Islet of Langerhans (tissue), 1 donor: ENCODE results near the gene FGG.
"Not testable (repeated sequence)": the region's sequence is repeated elsewhere in the genome, so short reads cannot be mapped to it uniquely, and the experiment has no call there.

Experiments used
- FAIRE-seq: peaks from one replicate; lab custom pipeline; 2011; peaks lifted over from hg19 to GRCh38; lab: Jason Lieb, UNC

The FGG gene

DNA sequence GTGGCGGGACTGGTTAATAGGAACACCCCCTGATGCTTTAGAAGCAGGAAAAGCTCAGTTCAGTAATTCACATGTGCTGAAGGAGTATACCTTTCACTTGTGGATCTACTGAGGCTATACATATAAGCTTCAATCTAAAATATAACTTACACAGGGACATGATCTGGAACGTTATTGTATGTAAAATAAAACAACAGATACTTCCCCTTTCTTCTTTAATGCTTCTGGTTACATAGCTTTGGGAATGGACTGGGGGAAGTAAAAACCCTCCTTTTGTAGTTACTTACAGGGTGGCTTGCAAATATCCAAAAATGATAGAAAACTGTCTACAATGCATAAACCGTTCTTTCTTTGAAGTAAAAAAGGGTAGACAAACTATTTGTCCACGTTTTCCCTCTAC is 1.9 kb downstream of the FGG start:
- FAIRE-seq, result no peak

DNA sequence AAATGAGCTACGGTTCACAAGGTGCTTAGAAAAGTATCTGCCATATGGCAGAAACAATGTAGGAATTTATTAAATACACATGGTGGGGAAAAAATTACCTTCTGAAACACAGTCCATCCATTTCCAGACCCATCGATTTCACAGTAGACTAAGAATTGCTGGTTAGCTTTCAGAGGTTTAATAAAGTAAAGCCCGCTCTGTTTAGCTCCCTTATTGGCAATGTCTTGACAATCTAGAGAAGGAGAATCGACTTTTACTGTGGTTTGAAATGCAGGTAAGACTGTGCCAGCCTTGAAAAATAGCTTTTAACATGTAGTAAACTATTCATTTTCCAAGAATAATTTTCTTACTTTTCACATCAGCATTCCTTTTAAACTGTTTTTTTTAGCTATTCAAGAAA is 2.9 kb downstream of the FGG start:
- no peak for FAIRE-seq

DNA sequence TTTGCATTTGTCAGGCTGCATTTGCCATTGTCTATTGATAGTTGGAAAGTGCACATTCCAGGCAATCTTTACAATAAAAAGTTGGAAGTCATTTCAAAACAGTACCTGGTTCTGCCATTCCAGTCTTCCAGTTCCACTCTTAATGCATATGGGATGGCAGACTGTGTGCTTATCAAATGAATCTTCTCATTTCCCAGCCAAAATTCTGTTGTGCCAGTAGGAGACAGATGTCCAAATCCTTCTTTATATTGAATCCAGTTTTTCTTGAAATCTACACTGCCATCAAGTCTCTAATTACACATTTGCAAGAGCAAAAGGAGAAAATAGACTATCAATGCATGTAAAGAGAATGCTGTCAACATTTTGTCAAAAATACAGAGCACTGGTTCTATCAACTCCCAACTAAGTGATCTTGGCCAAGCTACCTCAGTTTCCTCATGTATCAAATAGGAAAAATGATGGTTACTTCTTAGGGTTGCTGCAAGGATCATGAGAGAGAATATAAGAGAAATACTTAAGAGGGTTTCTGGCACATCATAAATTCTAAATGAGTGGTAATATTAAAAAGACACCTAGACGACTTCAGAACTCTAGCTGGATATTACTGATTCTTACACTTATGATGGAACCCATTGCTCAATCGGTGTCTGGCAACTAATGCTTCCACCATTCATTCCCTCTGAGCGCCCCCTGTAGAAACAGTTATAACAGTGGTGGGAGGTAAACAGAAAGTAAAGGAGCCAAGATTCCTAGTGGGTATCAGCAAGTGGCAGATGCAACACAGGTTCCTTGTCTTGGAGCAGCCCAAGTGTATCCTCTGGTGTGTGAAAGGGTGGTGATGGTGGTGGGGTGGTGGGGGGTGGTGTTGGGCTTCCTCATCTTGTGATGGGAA is 3.8 kb downstream of the FGG start:
- no peak for FAIRE-seq

DNA sequence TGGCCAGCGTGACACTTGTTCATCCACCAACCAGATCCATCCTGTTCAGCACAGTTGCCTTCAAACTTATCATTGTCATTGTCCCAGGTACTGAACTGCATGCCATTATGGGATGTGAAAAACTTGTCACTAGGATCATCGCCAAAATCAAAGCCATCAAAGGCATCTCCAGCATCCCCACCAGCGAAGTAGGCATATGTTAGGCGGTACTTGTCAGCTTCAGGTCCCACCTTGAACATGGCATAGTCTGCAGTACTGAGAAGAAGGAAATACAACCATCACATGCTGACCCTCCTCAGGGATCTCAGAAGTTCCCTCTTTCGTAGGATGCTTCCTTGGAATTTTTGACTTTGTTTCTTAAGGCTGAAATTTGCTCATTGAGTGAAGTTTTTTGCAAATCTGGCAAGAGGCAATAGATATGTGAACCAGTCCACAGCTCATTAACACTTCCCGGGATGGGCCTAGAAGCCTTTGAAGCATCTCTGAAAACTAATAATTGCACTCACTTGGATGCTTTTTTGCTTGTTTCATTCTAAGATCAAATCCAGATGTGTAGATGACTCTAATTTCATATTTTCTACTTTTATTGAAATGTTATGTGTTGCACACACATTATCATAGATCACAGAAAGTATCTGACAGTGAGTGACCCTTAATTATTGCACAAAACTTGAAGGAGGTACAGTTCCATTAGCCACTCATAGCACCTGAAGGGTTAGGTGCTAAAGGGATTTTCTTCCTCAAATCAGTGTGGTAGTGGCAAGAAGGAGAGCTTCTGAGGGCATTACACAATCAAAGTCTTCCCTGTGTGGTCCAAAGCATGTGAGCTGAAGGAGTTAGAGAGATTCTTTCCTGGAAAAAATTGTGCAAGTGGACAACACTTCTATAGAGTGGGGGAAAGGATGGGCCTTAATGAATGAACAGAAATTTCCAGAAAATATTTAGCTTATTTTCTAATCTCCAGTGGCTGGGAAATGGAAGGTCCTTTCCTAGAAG is 5.4 kb downstream of the FGG start:
- no peak for FAIRE-seq

DNA sequence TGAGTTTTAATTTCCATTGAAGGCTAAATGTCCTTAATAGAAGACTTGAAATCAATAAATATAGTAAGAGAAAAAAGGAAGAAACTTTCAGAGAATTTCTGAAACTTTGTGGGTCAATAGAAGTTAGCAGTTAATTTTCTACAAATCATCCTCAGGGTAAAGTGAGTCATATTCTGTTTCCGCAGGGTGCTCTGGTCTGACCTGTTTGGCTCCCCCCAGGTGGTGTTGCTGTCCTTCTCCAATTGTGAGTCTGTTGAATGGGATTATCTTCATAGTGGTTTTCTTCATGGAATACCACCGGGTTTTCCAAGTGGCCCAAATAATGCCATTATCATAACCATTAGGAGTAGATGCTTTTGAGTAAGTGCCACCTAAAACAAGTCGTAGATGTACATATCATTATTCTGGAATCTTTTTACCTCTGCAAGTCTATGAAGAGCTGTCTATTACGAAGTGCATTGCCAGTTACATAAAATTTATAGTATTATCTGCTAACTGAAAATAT is 7.7 kb downstream of the FGG start:
- no peak for FAIRE-seq

DNA sequence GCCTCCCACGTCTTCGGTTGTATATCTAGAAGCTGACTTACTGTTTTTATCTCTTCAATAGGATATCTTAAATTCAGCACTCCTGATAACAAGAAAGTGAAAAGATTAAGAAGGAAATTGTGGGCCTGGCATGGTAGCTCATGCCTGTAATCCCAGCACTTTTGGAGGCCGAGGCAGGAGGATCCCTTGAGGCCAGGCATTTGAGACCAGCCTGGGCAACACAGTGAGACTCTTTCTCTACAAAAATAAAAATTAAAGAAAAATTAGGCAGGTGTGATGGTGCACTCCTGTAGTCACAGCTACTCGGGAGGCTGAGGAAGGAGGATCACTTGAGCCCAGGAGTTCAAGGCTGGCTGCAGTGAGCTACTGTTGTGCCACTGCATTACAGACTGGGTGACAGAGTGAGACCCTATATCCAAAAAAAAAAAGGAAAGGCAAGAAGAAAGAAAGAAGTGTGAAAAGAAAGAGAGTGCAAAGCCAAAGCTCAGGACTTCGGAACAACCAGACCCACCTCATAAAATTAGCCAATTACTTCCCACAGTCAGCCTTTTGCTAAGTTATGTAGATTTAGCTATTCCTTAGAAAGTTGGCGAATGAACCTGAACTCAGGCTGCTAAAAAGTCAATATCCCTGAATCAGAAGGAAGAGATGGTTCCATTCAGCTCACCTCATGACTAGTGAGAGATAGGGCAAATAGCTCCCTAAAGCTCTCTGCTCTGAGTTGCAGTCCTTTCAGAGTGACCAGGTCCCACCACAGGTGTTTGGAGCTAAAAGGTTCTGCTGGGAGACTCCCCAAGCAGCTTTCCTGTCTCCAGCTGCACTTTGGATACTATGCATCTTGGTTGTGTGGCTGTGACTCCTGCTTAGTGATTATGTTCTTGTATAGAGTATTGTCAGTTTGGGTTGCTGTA is 9.2 kb downstream of the FGG start:
- FAIRE-seq, result no peak

DNA sequence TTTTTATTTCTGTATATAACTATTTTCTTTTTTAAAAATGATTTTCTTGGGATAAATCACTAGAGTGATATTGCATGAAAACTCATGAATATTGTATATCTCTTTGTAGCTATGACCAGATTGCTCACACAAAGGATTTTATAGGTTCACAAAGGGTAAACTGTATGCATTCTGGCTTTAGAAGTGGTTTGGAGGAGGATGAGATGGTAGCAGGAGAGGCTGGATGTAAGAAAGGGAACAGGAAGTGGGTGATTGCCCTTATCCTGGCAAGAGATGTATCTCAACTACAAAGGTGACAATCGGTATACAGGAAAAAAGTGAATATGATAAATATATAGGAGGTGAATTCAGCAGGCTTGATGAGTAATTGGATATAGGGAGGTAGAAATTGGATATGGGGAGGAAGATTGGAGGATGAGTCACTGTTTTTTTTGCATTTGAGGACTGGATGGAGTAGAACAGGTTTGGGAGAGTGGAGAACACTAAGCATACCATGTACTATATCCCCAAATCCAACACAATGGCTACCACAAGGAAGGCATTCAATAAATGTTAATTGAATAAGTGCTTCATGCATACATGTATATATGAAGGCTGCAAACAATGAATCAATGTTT is 9.9 kb downstream of the FGG start:
- FAIRE-seq, result no peak

DNA sequence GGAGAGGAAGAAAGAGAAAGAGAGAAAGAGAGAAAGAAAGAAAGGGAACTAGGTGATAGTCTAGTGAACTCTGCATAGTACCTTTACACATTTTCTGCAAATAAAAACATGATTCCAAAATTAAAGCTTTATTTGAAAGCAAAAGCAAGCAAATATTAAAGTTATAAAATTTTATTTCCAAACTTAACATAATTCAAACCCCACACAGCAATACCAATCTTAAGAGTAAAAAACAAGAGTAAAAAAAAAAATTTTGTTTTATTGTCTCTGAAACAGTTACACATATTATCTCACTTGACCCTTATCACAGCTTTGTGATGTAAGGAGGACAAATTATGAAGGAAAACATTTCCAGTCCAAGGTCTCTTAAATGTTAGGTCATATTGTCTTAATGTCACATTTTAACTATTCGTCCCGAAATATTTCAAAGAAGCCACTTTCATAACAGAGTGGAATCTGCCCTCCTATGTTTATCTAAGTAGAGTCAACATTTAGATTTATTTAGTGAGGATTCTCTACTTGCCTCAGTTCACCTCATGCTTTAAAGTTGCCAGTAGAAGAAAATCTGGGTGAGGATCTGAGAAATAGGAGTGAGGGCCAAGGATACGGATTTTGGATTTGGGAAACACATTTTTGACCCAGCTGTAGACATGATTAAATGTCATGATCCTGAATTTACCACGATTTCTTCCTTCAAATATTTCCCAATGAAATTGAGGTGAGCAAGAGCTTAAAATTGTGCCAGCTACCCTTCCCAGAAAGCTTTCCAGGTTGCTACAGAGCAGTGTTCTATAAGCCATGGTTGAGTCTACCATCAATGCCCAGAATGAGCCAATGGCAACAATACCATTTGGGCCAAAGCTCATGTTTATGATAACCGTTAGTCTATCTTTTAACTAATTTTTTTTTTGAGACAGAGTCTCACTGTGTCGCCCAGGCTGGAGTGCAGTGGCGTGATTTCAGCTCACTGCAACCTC is 14.4 kb downstream of the FGG start:
- no peak for FAIRE-seq

DNA sequence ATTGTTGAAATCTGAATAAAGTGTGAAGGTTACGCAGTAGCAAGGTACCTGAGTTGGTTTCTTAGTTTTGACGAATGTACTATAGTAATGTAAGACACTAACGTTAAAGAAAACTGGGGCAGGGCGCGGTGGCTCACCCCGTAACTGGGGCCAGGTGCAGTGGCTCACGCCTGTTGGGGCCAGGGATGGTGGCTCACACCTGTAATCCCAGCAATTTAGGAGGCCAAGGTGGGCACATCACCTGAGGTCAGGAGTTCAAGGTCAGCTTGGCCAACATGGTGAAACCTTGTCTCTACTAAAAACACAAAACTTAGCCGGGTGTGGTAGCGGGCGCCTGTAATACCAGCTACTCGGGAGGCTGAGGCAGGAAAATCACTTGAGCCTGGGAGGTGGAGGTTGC is 15.2 kb downstream of the FGG start:
- FAIRE-seq, result not testable (repeated sequence)

DNA sequence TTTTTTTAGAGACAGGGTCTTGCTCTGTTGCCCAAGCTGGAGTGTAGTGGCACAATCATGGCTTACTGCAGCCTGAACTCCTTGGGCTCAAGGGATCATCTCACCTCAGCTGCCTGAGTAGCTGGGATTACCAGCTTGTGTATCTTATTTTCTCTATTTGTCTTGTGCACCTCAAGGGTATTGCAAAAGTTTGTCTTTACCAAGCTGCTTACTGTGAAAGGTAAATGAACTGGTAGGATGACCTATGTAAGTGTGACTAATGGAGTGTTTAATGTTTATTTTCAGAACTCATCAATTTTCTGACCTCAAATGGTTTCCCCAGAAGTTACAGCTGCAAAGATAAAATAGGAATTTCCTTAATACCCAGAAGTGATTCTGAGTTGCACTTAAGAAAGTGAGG is 16.6 kb downstream of the FGG start:
- no peak for FAIRE-seq

DNA sequence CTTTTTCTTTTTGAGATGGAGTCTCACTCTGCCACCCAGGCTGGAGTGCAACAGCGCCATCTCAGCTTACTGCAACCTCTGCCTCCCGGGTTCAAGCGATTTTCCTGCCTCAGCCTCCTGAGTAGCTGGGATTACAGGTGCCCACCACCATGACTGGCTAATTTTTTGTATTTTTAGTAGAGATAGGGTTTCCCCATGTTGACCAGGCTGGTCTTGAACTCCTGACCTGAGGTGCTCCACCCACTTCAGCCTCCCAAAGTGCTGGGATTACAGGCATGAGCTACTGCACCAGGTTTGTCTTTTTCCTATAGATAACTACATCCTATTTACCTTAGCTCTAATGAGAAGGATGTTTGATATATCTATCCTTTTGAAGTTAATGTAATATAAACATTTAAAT is 18.1 kb downstream of the FGG start:
- FAIRE-seq, result not testable (repeated sequence)

DNA sequence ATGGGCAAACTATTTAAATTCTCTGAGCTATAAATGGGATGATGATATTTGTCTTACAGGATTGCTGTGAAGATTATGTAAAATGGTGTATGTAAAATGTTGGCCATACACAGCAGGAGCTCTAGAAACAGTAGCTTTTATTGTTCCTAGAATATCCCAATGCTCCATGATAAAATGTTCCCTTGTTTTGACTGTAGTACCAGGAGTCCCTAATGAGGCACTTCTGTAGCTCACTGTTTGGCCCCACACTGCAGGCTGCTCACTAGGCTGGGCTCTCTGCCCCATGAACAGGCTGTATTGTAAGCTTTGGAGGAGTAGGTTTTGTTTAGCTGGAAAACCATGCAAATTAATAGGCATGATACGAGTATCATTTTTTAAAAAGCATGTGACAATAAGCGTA is 18.6 kb downstream of the FGG start:
- no peak for FAIRE-seq

DNA sequence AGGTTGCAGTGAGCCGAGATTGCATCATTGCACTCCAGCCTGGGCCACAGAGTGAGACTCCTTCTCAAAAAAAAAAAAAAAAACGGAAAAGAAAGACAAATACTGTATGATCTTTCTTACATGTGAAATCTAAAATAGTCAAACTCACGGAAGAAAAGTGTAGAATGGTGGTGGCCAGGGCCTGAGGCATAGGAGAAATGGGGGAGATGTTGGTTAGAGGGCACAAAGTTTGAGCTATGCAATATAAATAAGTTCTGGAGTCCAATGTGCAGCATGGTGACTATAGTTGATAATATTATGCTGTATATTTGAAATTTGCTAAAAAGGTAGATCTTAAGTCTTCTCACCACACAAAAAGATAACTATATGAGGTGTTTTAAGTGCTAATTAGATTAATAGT is 20.6 kb downstream of the FGG start:
- no peak for FAIRE-seq

DNA sequence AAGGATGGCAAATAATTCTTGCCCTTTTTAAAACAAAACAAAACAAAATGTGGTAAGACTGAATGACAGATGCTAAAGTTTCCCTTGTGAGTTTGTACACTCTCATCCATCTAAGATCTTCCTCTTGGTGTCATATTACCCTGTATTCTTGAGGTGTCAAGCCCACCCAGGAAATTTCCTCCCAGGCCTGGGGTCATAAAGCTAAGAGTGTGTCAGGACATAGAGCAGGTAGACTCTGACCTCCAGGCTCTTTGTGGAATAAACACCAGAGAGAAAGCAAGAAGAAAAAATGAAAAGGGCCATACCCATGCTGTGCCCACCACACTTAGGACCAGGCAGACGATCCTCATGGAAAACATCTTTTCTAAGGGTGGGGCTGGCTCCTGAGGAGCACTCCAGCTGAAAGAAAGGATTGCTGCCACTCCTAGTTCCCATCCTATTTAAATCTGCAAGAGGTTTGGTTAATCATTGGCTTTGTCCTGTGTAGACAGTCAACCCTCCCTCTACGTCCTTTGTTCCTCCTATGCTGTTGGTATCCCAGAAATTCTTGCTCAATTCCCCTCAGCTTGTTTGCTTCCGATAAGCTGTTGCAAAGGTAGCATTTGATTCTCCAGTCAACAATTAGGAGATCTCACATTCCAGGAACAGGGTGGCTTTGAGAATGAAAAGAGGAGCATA is 22.0 kb downstream of the FGG start, which contains the start of gene FGA:
Gene FGA (minus strand): TSS at position 414 of the 678 bp plus-strand sequence. CDS start 55 bp downstream, at position 359.
- FAIRE-seq, result no peak

DNA sequence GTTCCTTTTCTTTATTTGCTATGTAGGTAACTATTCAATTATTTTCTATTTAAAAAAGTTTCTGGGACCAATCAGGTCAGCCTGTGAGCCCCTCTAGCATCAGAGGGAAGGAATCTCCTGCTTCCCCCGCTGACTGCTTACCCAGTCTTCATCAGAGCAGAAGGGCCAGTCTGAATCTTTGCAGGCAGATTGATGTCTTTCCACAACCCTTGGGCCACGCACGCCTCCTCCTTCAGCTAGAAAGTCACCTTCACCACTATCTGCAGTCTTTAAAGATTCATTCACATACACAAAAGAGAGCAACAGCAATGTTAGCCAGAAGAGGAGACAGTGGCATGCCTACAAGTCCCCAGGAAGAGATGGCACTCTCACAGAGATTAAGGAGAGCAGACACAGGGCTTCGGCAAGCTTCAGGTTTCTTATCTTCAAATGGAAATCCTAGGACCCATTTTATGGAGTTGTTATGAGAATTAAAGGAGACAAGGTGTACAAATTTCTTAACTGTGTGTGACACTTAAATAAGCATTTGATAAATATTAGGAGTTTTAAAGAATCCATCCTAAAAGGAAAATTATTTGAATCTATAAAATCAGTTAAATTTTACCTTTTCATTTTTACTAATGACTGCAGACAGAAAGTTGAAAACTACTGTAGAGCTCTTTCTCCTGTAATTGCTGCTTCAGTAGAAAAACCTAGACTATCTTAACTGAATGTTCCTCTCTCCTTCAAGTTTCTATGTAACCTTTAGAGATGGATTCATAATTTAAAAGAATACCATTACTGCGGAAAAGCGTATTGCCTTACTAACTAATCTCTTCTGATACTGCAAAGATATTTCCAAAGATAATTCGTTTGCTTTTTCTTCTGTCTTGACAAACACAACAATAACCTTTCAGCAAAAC is 22.9 kb downstream of the FGG start:
- no peak for FAIRE-seq

DNA sequence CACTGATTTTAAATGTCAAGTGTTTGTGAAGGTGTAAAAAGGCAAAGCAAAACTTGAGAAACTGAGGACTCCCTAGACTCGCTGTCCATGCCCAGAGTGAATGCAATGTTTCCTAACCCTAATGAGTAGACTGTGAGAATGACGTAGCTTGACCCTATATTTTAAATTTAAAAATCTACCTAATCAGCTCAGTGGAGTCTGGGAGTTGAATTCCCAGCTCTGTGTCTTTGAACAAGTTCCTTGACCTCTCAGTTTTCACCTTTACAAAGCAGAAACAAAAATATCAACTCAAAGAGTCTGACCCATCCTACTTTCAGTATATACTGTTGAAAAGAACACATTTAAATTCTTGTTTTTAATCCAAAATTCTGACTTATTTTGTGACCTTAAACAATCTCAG is 24.3 kb downstream of the FGG start:
- no peak for FAIRE-seq

DNA sequence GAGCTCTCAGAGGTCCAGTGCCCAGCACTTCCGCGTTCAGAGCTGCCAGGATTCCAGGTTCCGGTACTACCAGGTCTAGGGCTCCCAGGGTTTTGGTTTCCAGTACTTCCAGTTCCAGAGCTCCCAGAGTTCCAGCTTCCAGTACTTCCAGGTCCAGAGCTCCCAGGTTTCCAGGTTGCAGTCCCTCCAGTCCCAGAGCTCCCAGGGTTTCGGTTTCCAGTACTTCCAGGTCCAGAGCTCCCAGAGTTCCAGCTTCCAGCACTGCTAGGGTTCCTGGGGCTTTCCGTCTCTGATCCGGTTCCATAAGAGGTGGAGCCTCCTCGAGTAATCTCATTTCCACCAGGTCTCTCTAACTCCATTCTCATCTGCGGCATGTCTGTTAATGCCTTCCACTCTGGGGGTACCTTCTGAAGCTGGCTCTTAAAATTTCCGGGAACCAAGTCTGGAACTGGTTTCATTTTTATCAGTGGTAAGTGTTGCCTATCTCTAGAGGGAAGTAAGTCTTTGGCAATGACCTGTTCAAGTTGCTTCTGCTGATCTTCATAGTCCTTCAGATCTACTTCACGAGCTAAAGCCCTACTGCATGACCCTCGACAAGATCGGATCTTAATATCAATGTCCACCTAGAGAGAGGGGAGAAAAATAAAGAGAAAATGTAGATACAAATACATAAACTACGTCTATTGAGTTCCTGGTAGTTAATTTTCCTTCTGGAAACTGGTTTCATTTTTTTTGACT is 26.0 kb downstream of the FGG start:
- FAIRE-seq, result no peak
